HFFc6 (cell line): ENCODE measurements around the gene LRRC71. TPM values are rescaled to one million over a fixed set of nuclear protein-coding genes. Genes with fewer than 3 reads are reported as not detected.

Source experiments
- DNase-seq: peaks from one replicate; pipeline ENCODE4 v3.0.0-alpha.2; 2018
- H3K27ac Mint-ChIP-seq: 2 replicates; pipeline ENCODE4 v1.8.0; 2020; ENCODE audit warnings: mild to moderate bottlenecking, mixed read lengths
- H3K27me3 Mint-ChIP-seq: 2 replicates; pipeline ENCODE4 v1.8.0; 2021; ENCODE audit warnings: mild to moderate bottlenecking, moderate library complexity, mixed read lengths; ENCODE audit not compliant: insufficient read depth
- H3K36me3 Mint-ChIP-seq: 2 replicates; pipeline ENCODE4 v1.8.0; 2021; ENCODE audit warnings: low read depth, mixed read lengths
- H3K4me1 Mint-ChIP-seq: 2 replicates; pipeline ENCODE4 v1.8.0; 2020; ENCODE audit warnings: low read depth, mixed read lengths
- H3K4me3 Mint-ChIP-seq: 2 replicates; pipeline ENCODE4 v1.8.0; 2020; ENCODE audit warnings: mild to moderate bottlenecking, moderate library complexity, mixed read lengths
- H3K9me3 Mint-ChIP-seq: 2 replicates; pipeline ENCODE4 v1.8.0; 2020; ENCODE audit warnings: mild to moderate bottlenecking, mixed read lengths
- total RNA-seq, 6 experiments: library from RNA; stranded (reverse); fragmentation: NEBNext Ultra II Directional; extraction: Animal tissue kit (Norgen Biotek cat#: 25700); gene quantifications; 2 replicates in 1 of 6; 3 replicates in 5 of 6; pipeline ENCODE4 v1.2.3, GENCODE V29; 2021
- TF ChIP-seq, protein P1 (sequence below): fragments of 200-600 bp; sonication (generic); IDR thresholded peaks from 2 replicates; pipeline ENCODE4 v1.5.0; 2021; ENCODE audit warnings: antibody characterized with exemption, mild to moderate bottlenecking

The LRRC71 gene
- total RNA-seq, 6 experiments from 2014 or later, result 0.13 to 0.46 (median 0.41) TPM; not detected in 2

DNA sequence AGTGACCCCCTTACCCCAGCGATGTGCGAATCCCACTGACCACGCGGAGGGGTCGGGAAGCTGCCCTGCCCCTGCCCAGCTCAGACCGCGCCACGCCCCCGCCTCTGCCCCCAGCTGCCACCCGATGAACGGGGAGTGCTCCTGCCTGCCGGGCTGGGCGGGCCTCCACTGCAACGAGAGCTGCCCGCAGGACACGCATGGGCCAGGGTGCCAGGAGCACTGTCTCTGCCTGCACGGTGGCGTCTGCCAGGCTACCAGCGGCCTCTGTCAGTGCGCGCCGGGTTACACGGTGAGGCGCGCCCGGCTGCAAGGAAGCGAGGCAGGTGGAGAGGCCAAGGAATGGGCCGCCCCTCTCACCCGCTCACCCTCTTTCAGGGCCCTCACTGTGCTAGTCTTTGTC, 11.9 kb upstream of the LRRC71 start:
- TF ChIP-seq, protein P1, sequence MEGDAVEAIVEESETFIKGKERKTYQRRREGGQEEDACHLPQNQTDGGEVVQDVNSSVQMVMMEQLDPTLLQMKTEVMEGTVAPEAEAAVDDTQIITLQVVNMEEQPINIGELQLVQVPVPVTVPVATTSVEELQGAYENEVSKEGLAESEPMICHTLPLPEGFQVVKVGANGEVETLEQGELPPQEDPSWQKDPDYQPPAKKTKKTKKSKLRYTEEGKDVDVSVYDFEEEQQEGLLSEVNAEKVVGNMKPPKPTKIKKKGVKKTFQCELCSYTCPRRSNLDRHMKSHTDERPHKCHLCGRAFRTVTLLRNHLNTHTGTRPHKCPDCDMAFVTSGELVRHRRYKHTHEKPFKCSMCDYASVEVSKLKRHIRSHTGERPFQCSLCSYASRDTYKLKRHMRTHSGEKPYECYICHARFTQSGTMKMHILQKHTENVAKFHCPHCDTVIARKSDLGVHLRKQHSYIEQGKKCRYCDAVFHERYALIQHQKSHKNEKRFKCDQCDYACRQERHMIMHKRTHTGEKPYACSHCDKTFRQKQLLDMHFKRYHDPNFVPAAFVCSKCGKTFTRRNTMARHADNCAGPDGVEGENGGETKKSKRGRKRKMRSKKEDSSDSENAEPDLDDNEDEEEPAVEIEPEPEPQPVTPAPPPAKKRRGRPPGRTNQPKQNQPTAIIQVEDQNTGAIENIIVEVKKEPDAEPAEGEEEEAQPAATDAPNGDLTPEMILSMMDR, result no peak
- no peak for DNase-seq
- H3K36me3 Mint-ChIP-seq, result no peaks in the 10 kb centered on the region; the same call in 1 of the 2 replicates
- H3K4me1 Mint-ChIP-seq, result peaks cover 26% of the 10 kb centered on the region
- H3K27ac Mint-ChIP-seq, result no peak overlapping the region
- no peak overlapping the region for H3K4me3 Mint-ChIP-seq
- no peaks in the 10 kb centered on the region for H3K9me3 Mint-ChIP-seq
- peaks cover 6% of the 10 kb centered on the region for H3K27me3 Mint-ChIP-seq

DNA sequence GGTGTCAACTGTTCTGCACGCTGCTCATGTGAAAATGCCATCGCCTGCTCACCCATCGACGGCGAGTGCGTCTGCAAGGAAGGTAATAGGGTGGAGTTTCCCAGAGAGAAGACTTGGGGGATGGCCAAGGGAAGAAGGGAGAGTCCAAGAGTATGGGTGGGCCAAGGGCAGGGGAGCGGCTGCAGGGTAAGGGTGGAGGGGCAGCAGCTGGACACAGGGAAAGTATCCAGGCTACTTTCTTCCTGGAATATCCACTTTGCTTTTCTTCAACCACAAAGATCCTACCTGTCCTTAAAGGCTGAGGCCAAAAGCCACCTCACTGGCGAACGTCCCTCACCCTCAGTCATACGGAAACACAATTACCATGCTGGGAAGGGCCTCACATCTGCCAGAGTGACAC, 11.5 kb upstream of the LRRC71 start:
- Mint-ChIP-seq H3K4me1 (peaks cover 29% of the 10 kb centered on the region), H3K36me3 (no peaks in the 10 kb centered on the region; the same call in 1 of the 2 replicates), H3K27me3 (peaks cover 7% of the 10 kb centered on the region), H3K27ac (no peak overlapping the region), H3K9me3 (no peaks in the 10 kb centered on the region), H3K4me3 (no peak overlapping the region)
- TF ChIP-seq, protein P1, result no peak
- no peak for DNase-seq

DNA sequence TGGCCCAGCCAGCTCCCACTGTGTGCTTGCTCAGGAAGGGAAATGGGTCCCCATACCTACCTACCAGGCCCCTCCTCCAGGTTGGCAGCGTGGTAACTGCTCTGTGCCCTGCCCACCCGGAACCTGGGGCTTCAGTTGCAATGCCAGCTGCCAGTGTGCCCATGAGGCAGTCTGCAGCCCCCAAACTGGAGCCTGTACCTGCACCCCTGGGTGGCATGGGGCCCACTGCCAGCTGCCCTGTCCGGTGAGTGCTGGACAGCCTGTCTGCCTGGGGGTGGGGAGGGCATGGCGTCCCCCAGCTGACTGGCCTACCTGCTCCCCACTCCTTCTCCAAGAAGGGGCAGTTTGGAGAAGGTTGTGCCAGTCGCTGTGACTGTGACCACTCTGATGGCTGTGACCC, 10.8 kb upstream of the LRRC71 start:
- H3K4me1 Mint-ChIP-seq, result peaks cover 36% of the 10 kb centered on the region
- H3K36me3 Mint-ChIP-seq, result peaks cover 2% of the 10 kb centered on the region; the same call in 1 of the 2 replicates
- no peak overlapping the region for H3K27ac Mint-ChIP-seq
- TF ChIP-seq, protein P1, result no peak
- peaks cover 9% of the 10 kb centered on the region for H3K27me3 Mint-ChIP-seq
- no peak overlapping the region for H3K4me3 Mint-ChIP-seq
- DNase-seq, result no peak
- no peaks in the 10 kb centered on the region for H3K9me3 Mint-ChIP-seq

DNA sequence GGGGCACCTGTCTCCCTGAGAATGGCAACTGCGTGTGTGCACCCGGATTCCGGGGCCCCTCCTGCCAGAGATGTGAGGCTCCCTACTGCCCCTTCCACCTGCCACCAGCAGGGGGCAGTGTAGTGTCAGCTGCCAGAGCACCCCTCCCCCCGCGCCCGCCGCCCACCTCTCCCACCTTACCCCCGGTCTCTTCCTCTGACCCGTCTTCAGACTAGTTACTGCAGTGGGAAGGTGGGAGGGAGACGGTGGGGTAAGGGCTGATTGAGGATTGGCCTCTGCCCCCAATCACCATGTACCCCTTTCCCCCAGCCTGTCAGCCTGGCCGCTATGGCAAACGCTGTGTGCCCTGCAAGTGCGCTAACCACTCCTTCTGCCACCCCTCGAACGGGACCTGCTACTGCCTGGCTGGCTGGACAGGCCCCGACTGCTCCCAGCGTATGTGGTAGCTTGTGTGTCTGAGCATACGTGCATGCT, 10.1 kb upstream of the LRRC71 start:
- H3K4me3 Mint-ChIP-seq, result no peak overlapping the region

DNA sequence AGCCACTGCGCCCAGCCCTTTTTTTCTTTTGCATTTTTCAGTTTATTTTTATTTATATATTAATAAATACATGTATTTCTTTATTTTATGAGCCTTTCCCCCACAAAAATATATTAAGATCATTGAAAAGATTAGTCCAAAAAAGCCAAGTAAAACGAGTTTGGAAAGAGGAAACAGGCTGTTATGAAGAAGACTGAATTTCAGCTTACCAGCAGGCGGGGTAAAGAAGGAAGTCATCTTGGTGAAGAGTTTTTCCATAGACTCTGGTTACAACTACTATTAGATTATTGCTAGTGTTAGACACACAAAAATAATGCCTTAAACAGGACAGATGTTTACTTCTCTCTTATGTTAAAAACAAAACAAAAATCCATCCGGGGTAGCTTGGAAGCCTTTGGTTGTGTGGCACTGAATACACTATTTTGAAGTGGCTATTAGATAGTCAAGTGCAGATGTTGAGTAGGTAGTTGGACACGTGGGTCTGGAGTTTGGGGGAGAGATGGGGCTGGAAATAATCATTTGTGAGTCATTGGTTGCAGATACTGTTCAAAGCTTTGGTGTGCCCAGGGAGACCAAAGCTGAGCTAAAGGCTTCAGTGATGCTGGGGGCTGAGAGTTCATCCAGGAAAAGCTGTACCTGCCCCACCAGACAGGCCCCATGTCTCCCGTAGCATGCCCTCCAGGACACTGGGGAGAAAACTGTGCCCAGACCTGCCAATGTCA, 8.7 kb upstream of the LRRC71 start:
- H3K4me3 Mint-ChIP-seq, result no peak overlapping the region
- no peaks in the 10 kb centered on the region for H3K9me3 Mint-ChIP-seq
- peaks cover 37% of the 10 kb centered on the region for H3K4me1 Mint-ChIP-seq
- H3K27ac Mint-ChIP-seq, result no peak overlapping the region; the same call in 1 of the 2 replicates
- TF ChIP-seq, protein P1, result no peak
- DNase-seq, result no peak
- peaks cover 8% of the 10 kb centered on the region for H3K27me3 Mint-ChIP-seq
- H3K36me3 Mint-ChIP-seq, result peaks cover 14% of the 10 kb centered on the region

More for the DNA sequence above, 10.1 kb upstream of the LRRC71 start:
- Mint-ChIP-seq H3K36me3 (peaks cover 9% of the 10 kb centered on the region), H3K4me1 (peaks cover 39% of the 10 kb centered on the region), H3K27me3 (peaks cover 9% of the 10 kb centered on the region), H3K9me3 (no peaks in the 10 kb centered on the region), H3K27ac (no peak overlapping the region)
- TF ChIP-seq, protein P1, result peak; percentile 93
- DNase-seq, result no peak
